Measurements from ENCODE around the gene NOTUM.
"Not testable (repeated sequence)": the region's sequence is repeated elsewhere in the genome, so short reads cannot be mapped to it uniquely, and the experiment has no call there.

The NOTUM gene

GRCh38 chr17:81995463-81996231, 34.7 kb upstream of the NOTUM start:
- no peak for DNase-seq

- DNase-seq = no peak
Observed at GRCh38 chr17:81994593-81995462, 33.8 kb upstream of the NOTUM start.

- no peak for DNase-seq
Observed at GRCh38 chr17:81993729-81994592, 33.0 kb upstream of the NOTUM start.

GRCh38 chr17:81992306-81993102, 31.5 kb upstream of the NOTUM start:
- DNase-seq = no peak

GRCh38 chr17:81991684-81992305, 30.8 kb upstream of the NOTUM start:
- no peak for DNase-seq

- DNase-seq = no peak
Observed at GRCh38 chr17:81990836-81991683, 30.1 kb upstream of the NOTUM start.

GRCh38 chr17:81987161-81987770, 26.3 kb upstream of the NOTUM start:
- DNase-seq = no peak

GRCh38 chr17:81986606-81987005, 25.6 kb upstream of the NOTUM start:
- DNase-seq = no peak

GRCh38 chr17:81984773-81985410, 23.9 kb upstream of the NOTUM start:
- no peak for DNase-seq

- no peak for DNase-seq
Observed at GRCh38 chr17:81983639-81984373, 22.8 kb upstream of the NOTUM start.

GRCh38 chr17:81983011-81983638, 22.1 kb upstream of the NOTUM start:
- no peak for DNase-seq

- DNase-seq = not testable (repeated sequence)
Observed at GRCh38 chr17:81981511-81981910, 20.5 kb upstream of the NOTUM start.

- DNase-seq = no peak
Observed at GRCh38 chr17:81980707-81981343, 19.8 kb upstream of the NOTUM start.

- DNase-seq = no peak
Observed at GRCh38 chr17:81980122-81980521, 19.1 kb upstream of the NOTUM start.

- no peak for DNase-seq
Observed at GRCh38 chr17:81978524-81979298, 17.7 kb upstream of the NOTUM start.

GRCh38 chr17:81977211-81977808, 16.3 kb upstream of the NOTUM start, which contains the start of gene ASPSCR1:
ASPSCR1 (plus strand) TSS chr17:81977629; CDS start chr17:81977647, 18 bp downstream.
- DNase-seq = peak; percentile 72
